Keratinocyte (primary cell): ENCODE results near the gene STRN3. TPM values are rescaled to one million over a fixed set of nuclear protein-coding genes. Genes with fewer than 3 reads are reported as not detected.

Source experiments
- DNase-seq: peaks from one replicate; pipeline ENCODE4 v3.0.0-alpha.2; 2011; ENCODE audit warnings: low read depth, missing footprints, low spot score
- FAIRE-seq: peaks from 2 replicates; lab custom pipeline; 2011; peaks lifted over from hg19 to GRCh38; lab: Jason Lieb, UNC
- H2AFZ ChIP-seq: 2 replicates; pipeline ENCODE4 v1.6.0; 2012; ENCODE audit warnings: low read length, control low read depth, inconsistent platforms; ENCODE audit not compliant: control insufficient read depth
- H3K27ac ChIP-seq: 2 replicates; pipeline ENCODE4 v1.5.1; 2011; ENCODE audit warnings: low read length; ENCODE audit not compliant: control insufficient read depth, insufficient read depth
- H3K27me3 ChIP-seq: 3 replicates; pipeline ENCODE4 v1.6.0; 2011; ENCODE audit warnings: low read length; ENCODE audit not compliant: control insufficient read depth, insufficient read depth; ENCODE audit errors: extremely low read depth
- H3K36me3 ChIP-seq, 2 experiments: 2 replicates in 1 of 2; 3 replicates in 1 of 2; pipeline ENCODE4 v1.5.1; 2011; ENCODE audit warnings: low read length in 2 of 2, mild to moderate bottlenecking in 1 of 2; ENCODE audit not compliant: control insufficient read depth in 2 of 2, insufficient read depth in 2 of 2; ENCODE audit errors: extremely low read depth in 1 of 2
- H3K4me1 ChIP-seq: 3 replicates; pipeline ENCODE4 v1.5.1; 2011; ENCODE audit warnings: low read length; ENCODE audit not compliant: control insufficient read depth, insufficient read depth; ENCODE audit errors: extremely low read depth
- H3K4me2 ChIP-seq: 3 replicates; pipeline ENCODE4 v1.6.0; 2011; ENCODE audit warnings: low read depth, low read length; ENCODE audit not compliant: control insufficient read depth, insufficient read depth; ENCODE audit errors: extremely low read depth
- H3K4me3 ChIP-seq, 3 experiments: fragments of 200-600 bp in 1 of 3; sonication (generic) in 1 of 3; 2 replicates in 2 of 3; 3 replicates in 1 of 3; pipeline ENCODE4 v1.5.1; 2011 to 2016; ENCODE audit warnings: low read length in 3 of 3, mild to moderate bottlenecking in 3 of 3, control low read depth in 2 of 3, inconsistent platforms in 1 of 3, low read depth in 1 of 3, mixed read lengths in 1 of 3, mixed run types in 1 of 3, moderate library complexity in 1 of 3; ENCODE audit not compliant: control insufficient read depth in 2 of 3, insufficient read depth in 2 of 3; ENCODE audit errors: extremely low read depth in 1 of 3
- H3K79me2 ChIP-seq: 2 replicates; pipeline ENCODE4 v1.6.0; 2012; ENCODE audit warnings: low read length; ENCODE audit not compliant: control insufficient read depth, insufficient read depth
- H3K9ac ChIP-seq: 3 replicates; pipeline ENCODE4 v1.6.0; 2011; ENCODE audit warnings: low read length; ENCODE audit not compliant: control insufficient read depth, insufficient read depth; ENCODE audit errors: extremely low read depth
- H3K9me1 ChIP-seq: 3 replicates; pipeline ENCODE4 v1.6.0; 2011; ENCODE audit warnings: low read length; ENCODE audit not compliant: control insufficient read depth, insufficient read depth; ENCODE audit errors: extremely low read depth
- H3K9me3 ChIP-seq: 2 replicates; pipeline ENCODE4 v1.5.1; 2012; ENCODE audit warnings: low read depth, low read length; ENCODE audit not compliant: control insufficient read depth
- H4K20me1 ChIP-seq: 3 replicates; pipeline ENCODE4 v1.6.0; 2011; ENCODE audit warnings: low read length; ENCODE audit not compliant: control insufficient read depth, insufficient read depth; ENCODE audit errors: extremely low read depth
- CTCF ChIP-seq, 3 experiments: IDR thresholded peaks in 1 of 3; conservative IDR thresholded peaks in 1 of 3; optimal IDR thresholded peaks in 1 of 3; 2 replicates in 2 of 3; 3 replicates in 1 of 3; pipeline versions ENCODE3 to v1.5.1; 2011; ENCODE audit warnings: low read length in 3 of 3, mild to moderate bottlenecking in 3 of 3, moderate library complexity in 2 of 3, control low read depth in 1 of 3, inconsistent platforms in 1 of 3; ENCODE audit not compliant: insufficient read depth in 2 of 3; ENCODE audit errors: extremely low read depth in 1 of 3
- EZH2 ChIP-seq: IDR thresholded peaks from one replicate; pipeline ENCODE4 v1.6.1; 2012; ENCODE audit warnings: inconsistent platforms, mild to moderate bottlenecking, low read length, moderate library complexity
- dilution Hi-C: fragments of 300-500 bp; cut with MboI; formaldehyde crosslinking; loops from one replicate; pipeline ENCODE4 v1.7.0; 2020; ENCODE audit warnings: low sequenced_read_pairs; ENCODE audit not compliant: extremely low pct_ligation_motif_present
- polyA plus RNA-seq, 5 experiments: library from polyadenylated mRNA; depleted of rRNA in 3 of 5; stranded (reverse) in 3 of 5; stranded (forward) in 1 of 5; unstranded in 1 of 5; fragments of >200 nt; gene quantifications; 1 replicate in 1 of 5; 2 replicates in 3 of 5; 3 replicates in 1 of 5; pipeline versions ENCODE4 v1.2.1 to v1.2.3, GENCODE V29; 2011 to 2012; ENCODE audit warnings: missing spikeins in 2 of 5, low read depth in 1 of 5, low replicate concordance in 1 of 5
- small RNA-seq, 3 experiments: library from RNA; depleted of rRNA; stranded (forward); fragments of <200 nt; gene quantifications; one replicate each; pipeline ENCODE3, GENCODE V24; 2012; ENCODE audit warnings: low read depth in 3 of 3, low replicate concordance in 1 of 3; ENCODE audit not compliant: insufficient read length in 3 of 3

The STRN3 gene
- polyA plus RNA-seq, 1 donor (not counting 4 experiments of a cell fraction or from before 2014, with no cell fraction given) = 38.1 TPM

- H3K9me3 ChIP-seq = no peaks in the 10 kb centered on the region
- H3K27me3 ChIP-seq = peaks cover 4% of the 10 kb centered on the region
- dilution Hi-C loops = no loop called here
- no peak overlapping the region for H2AFZ ChIP-seq
- H3K79me2 ChIP-seq = no peaks in the 10 kb centered on the region
- FAIRE-seq = no peak
- no peak overlapping the region for H3K4me2 ChIP-seq
- TF ChIP-seq EZH2 (no peak), CTCF (optimal IDR thresholded peaks at IDR 0.05 in 1 of 3, IDR thresholded peaks at IDR 0.05 in 1 of 3, conservative IDR thresholded peaks at IDR 0.05 in 1 of 3; ENCODE audit: extremely low read depth in 1 of 3, insufficient read depth in 2 of 3, low read length in 3 of 3) (no peak)
- no peaks in the 10 kb centered on the region for H3K36me3 ChIP-seq
- no peak overlapping the region for H3K4me3 ChIP-seq
- no peak overlapping the region for H3K27ac ChIP-seq
- DNase-seq = no peak
- H4K20me1 ChIP-seq = no peaks in the 10 kb centered on the region
- H3K9ac ChIP-seq = no peak overlapping the region
- no peaks in the 10 kb centered on the region for H3K4me1 ChIP-seq
- H3K9me1 ChIP-seq = no peaks in the 10 kb centered on the region
These were observed 177.5 kb downstream of the STRN3 start for GRCh38 chr14:30848449-30849240.

Small RNA genes lying within 50 kb of the gene (small RNA-seq; reads per million reads assigned to genes)
- 0 reads per million in 3 experiments for gene HIGD1AP17
- 2.0 to 99.9 (median 70.4) reads per million in 3 experiments for gene MIR624

Other genes with a start within 250 kb of the STRN3 start
- 0.03 TPM in 1 of 3 replicates, not detected in the others for gene COCH, start 151.8 kb downstream of the STRN3 start, polyA plus RNA-seq
- gene AP4S1, start 730 bp downstream of the STRN3 start, polyA plus RNA-seq = 2.5 to 6.2 TPM (median 3.0 TPM) in 3 replicates
- gene HECTD1, start 181.4 kb upstream of the STRN3 start, polyA plus RNA-seq = 78.5 to 94.8 TPM (median 85.5 TPM) in 3 replicates